ENCODE measurements around the gene APOBEC3A.
"Not testable (repeated sequence)": the region's sequence is repeated elsewhere in the genome, so short reads cannot be mapped to it uniquely, and the experiment has no call there.

The APOBEC3A gene

DNA sequence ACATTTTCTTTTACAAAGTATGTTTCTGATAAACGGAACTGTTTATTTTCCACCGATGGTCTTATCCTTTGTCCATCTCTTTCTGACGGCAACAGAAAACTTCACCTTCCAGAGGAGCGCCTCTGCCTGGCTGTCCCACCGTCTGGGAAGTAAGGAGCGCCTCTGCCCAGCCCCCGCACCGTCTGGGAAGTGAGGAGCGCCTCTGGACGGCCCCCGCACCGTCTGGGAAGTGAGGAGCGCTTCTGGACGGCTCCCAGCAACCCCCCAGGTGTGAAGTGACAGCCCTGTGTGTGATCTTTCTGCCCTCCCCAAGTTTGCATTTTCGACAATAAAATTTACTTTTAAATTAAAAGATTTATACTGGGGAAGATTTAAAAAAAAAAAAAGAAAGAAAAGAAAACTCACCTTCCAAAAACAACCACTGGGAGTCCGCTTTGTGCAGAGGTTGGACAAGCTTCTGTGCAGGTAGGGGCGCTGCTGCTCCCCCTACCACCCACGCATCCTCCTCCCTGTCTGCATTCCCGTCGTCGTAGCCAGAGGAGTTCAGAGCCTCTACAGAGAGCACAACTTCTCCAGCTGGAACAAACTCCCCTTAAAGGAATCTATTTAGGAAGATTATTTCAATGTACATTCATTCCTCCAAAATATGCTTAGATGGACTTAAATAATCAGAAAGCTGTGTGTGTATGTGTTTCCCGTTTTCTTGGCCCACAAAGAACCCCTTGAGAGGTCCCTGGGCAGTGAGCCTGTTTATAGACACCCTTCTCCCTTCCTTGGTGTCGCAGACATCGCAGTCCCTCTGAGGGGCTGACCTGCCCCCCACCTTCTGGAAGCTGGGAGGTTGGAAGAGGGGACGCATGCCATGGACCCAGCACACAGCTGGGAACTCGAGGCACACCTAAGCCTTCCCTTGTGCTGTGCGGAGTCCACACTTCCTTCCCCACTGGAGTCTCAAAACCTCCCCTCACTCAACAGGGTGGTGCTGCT lies 23.9 kb downstream of the APOBEC3A start:
- TF ChIP-seq CTCF (IDR thresholded peaks at IDR 0.05; ENCODE audit: control insufficient read depth, extremely low read depth, insufficient read depth): no peak
- H3K4me3 ChIP-seq (ENCODE audit: low read depth, low read length): peak overlapping the region; percentile 50
- DNase-seq (ENCODE audit: low read depth): no peak

DNA sequence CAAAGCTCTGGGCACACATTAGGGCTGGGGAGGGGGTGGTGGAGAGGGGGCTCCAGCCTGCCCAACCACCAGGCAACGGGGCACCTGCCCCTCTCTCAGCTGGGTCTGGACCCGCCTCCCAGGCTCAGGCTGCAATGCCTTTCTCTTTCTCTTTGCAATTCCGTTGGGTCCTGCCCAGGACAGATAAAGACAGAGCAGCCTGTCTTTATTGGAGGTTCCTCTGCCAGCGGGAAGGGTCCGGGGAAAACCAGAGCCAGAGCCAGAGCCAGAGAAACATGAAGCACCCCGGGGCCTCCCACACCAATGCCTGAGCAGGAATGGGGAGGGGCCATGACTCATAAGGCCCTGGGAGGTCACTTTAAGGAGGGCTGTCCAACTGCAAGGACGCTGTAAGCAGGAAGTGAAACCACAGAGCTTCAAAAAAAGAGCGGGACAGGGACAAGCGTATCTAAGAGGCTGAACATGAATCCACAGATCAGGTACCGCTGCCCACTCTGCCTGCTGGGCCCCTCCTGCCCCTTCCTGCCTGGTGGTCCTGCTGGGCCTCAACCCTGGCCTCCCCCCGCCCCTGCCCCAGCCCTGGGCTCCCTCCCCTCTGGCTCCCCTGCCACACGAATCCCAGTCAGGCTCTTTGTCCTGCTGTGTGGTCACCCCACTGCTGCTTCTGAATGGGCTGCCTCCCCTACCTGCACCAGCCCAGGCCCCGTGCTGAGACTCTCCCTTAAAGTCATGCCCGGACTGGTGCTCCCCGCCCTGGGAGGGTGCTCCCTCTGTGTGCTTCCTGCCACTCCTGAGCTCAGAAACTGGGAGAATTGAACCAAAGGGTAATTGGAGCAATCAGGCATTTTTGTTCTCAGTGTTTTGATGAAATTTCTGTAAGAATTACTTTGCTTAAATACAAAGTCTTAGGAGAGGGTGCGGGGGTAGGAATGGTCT lies 24.9 kb downstream of the APOBEC3A start, which contains the start of gene APOBEC3B:
APOBEC3B (plus strand) TSS at position 356 of the 936 bp plus-strand sequence; CDS start at position 463, 107 bp downstream.
- no peak for TF ChIP-seq CTCF (IDR thresholded peaks at IDR 0.05; ENCODE audit: control insufficient read depth, extremely low read depth, insufficient read depth)
- DNase-seq (ENCODE audit: low read depth): peak; percentile 78
- peak within 1 kb of the TSS; percentile 50 for H3K4me3 ChIP-seq (ENCODE audit: low read depth, low read length)

DNA sequence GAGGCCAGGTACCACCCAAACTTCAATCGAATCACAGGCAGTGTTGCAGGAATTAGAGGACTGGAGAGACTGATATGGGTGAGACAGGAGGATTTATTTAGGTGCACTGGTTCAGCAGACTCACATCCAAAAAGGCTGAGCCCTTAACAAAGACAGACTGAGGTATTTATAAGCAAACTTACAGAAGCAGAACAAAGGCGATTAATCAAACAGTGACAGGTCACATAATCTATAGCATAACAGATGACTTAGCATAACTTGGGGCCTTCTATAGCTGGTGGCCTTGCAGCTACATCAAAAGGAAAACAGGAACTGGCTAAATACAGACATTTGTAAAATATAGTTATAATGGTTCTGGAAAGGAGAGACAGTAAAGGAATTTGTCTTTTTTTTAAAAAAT lies 26.8 kb downstream of the APOBEC3A start:
- H3K4me3 ChIP-seq (ENCODE audit: low read depth, low read length): no peak overlapping the region
- no peak for TF ChIP-seq CTCF (IDR thresholded peaks at IDR 0.05; ENCODE audit: control insufficient read depth, extremely low read depth, insufficient read depth)
- no peak for DNase-seq (ENCODE audit: low read depth)

- DNase-seq (ENCODE audit: low read depth); H3K4me3 ChIP-seq (ENCODE audit: low read depth, low read length): not testable (repeated sequence)
Measured at GRCh38 chr22:38984784-38985757, 27.7 kb downstream of the APOBEC3A start.

- no peak for TF ChIP-seq CTCF (IDR thresholded peaks at IDR 0.05; ENCODE audit: control insufficient read depth, extremely low read depth, insufficient read depth)
- no peak for DNase-seq (ENCODE audit: low read depth)
- no peak overlapping the region for H3K4me3 ChIP-seq (ENCODE audit: low read depth, low read length)
Measured at GRCh38 chr22:38986629-38987028, 29.2 kb downstream of the APOBEC3A start.

- DNase-seq (ENCODE audit: low read depth): no peak
- no peak overlapping the region for H3K4me3 ChIP-seq (ENCODE audit: low read depth, low read length)
- no peak for TF ChIP-seq CTCF (IDR thresholded peaks at IDR 0.05; ENCODE audit: control insufficient read depth, extremely low read depth, insufficient read depth)
Measured at GRCh38 chr22:38987171-38987895, 29.9 kb downstream of the APOBEC3A start.
